Measurements from ENCODE around the gene EDEM1.

- TF ChIP-seq, protein P1, sequence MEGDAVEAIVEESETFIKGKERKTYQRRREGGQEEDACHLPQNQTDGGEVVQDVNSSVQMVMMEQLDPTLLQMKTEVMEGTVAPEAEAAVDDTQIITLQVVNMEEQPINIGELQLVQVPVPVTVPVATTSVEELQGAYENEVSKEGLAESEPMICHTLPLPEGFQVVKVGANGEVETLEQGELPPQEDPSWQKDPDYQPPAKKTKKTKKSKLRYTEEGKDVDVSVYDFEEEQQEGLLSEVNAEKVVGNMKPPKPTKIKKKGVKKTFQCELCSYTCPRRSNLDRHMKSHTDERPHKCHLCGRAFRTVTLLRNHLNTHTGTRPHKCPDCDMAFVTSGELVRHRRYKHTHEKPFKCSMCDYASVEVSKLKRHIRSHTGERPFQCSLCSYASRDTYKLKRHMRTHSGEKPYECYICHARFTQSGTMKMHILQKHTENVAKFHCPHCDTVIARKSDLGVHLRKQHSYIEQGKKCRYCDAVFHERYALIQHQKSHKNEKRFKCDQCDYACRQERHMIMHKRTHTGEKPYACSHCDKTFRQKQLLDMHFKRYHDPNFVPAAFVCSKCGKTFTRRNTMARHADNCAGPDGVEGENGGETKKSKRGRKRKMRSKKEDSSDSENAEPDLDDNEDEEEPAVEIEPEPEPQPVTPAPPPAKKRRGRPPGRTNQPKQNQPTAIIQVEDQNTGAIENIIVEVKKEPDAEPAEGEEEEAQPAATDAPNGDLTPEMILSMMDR (IDR thresholded peaks at IDR 0.05), result no peak
- TF ChIP-seq POLR2A (IDR thresholded peaks at IDR 0.05), result no peak
Measured at GRCh38 chr3:5140230-5140621, 47.3 kb upstream of the EDEM1 start.

All from testis (tissue), 2 donors.